Liver (tissue), 9 donors: ENCODE results near the gene ADK. TPM values are rescaled to one million over a fixed set of nuclear protein-coding genes. Genes with fewer than 3 reads are reported as not detected.
A peak's percentile ranks its signal among the peaks of the same experiment; 100 is the strongest.

ENCODE experiments used
- DNase-seq: peaks from one replicate; pipeline ENCODE4 v3.0.0-alpha.2; 2017; ENCODE audit warnings: low spot score
- H3K27ac ChIP-seq, 2 donors: one replicate each; pipeline ENCODE4 v1.7.0; 2013; ENCODE audit warnings: inconsistent platforms in 2 of 2, low read length in 2 of 2, control low read depth in 1 of 2, low read depth in 1 of 2, mild to moderate bottlenecking in 1 of 2
- H3K27me3 ChIP-seq, 4 donors: one replicate each; pipeline versions ENCODE4 v1.6.1 to v1.7.0; 2013; ENCODE audit warnings: low read length in 3 of 4, inconsistent platforms in 1 of 4, mild to moderate bottlenecking in 1 of 4, moderate library complexity in 1 of 4; ENCODE audit not compliant: control insufficient read depth in 4 of 4, insufficient read depth in 4 of 4
- H3K36me3 ChIP-seq, 4 donors: one replicate each; pipeline versions ENCODE4 v1.6.1 to v1.7.0; 2013; ENCODE audit warnings: low read length in 3 of 4, mild to moderate bottlenecking in 3 of 4, low read depth in 1 of 4, moderate library complexity in 1 of 4; ENCODE audit not compliant: control insufficient read depth in 4 of 4, insufficient read depth in 3 of 4
- H3K4me1 ChIP-seq, 4 donors: one replicate each; pipeline versions ENCODE4 v1.6.1 to v1.7.0; 2013; ENCODE audit warnings: low read length in 3 of 4, mild to moderate bottlenecking in 3 of 4, moderate library complexity in 1 of 4; ENCODE audit not compliant: control insufficient read depth in 4 of 4, insufficient read depth in 4 of 4
- H3K4me3 ChIP-seq, 3 donors: one replicate each; pipeline versions ENCODE4 v1.6.1 to v1.7.0; 2013; ENCODE audit warnings: low read length in 3 of 3, control low read depth in 1 of 3, low read depth in 1 of 3, mild to moderate bottlenecking in 1 of 3
- H3K9ac ChIP-seq, 2 donors: one replicate each; pipeline ENCODE4 v1.7.0; 2013; ENCODE audit warnings: low read length in 2 of 2, mild to moderate bottlenecking in 2 of 2, moderate library complexity in 2 of 2, control low read depth in 1 of 2, low read depth in 1 of 2
- H3K9me3 ChIP-seq, 4 donors: one replicate each; pipeline versions ENCODE4 v1.6.1 to v1.7.0; 2013; ENCODE audit warnings: low read length in 3 of 4; ENCODE audit not compliant: control insufficient read depth in 4 of 4
- ATF3 ChIP-seq: IDR thresholded peaks from 2 replicates; pipeline ENCODE4 v1.6.1; 2016; ENCODE audit warnings: antibody characterized with exemption
- GABPA ChIP-seq, 2 donors: IDR thresholded peaks in 1 of 2; conservative IDR thresholded peaks in 1 of 2; 2 replicates each; pipeline ENCODE4 v1.6.1; 2016; ENCODE audit warnings: antibody characterized with exemption in 2 of 2, mild to moderate bottlenecking in 1 of 2, moderate library complexity in 1 of 2
- HNF4A ChIP-seq, 2 donors: conservative IDR thresholded peaks; 2 replicates each; pipeline ENCODE4 v1.6.1; 2016; ENCODE audit warnings: antibody characterized with exemption in 2 of 2, mild to moderate bottlenecking in 2 of 2
- HNF4G ChIP-seq: IDR thresholded peaks from 2 replicates; pipeline ENCODE4 v1.6.1; 2016; ENCODE audit warnings: antibody characterized with exemption
- JUND ChIP-seq, 2 donors: IDR thresholded peaks; 2 replicates each; pipeline ENCODE4 v1.6.1; 2016; ENCODE audit warnings: antibody characterized with exemption in 2 of 2
- RAD21 ChIP-seq, 2 donors: IDR thresholded peaks; 2 replicates each; pipeline ENCODE4 v1.6.1; 2016; ENCODE audit warnings: antibody characterized with exemption in 2 of 2, mild to moderate bottlenecking in 2 of 2
- REST ChIP-seq: IDR thresholded peaks from 2 replicates; pipeline ENCODE4 v1.6.1; 2016; ENCODE audit warnings: antibody characterized with exemption, mild to moderate bottlenecking
- SP1 ChIP-seq: IDR thresholded peaks from 2 replicates; pipeline ENCODE4 v1.6.1; 2018; ENCODE audit warnings: antibody characterized with exemption, mild to moderate bottlenecking
- TAF1 ChIP-seq: conservative IDR thresholded peaks from 2 replicates; pipeline ENCODE4 v1.6.1; 2016; ENCODE audit warnings: antibody characterized with exemption, mild to moderate bottlenecking
- YY1 ChIP-seq: IDR thresholded peaks from 2 replicates; pipeline ENCODE4 v1.6.1; 2016; ENCODE audit warnings: antibody characterized with exemption, mild to moderate bottlenecking
- WGBS: extraction: QIAGEN DNeasy Blood & Tissue Kit; methylation state at CpG from one replicate; pipeline ENCODE4 v1.1.7; 2013; 5-methylcytosine and 5-hydroxymethylcytosine counted together
- polyA plus RNA-seq, 2 donors: library from polyadenylated mRNA; stranded (reverse) in 1 of 2; unstranded in 1 of 2; fragments of 200-250 nt in 1 of 2; fragments of >200 nt in 1 of 2; fragmentation: Nextera tagmentation in 1 of 2; extraction: Ambion mirVana in 1 of 2; gene quantifications; one replicate each; pipeline versions ENCODE4 v1.2.1 to v1.2.3, GENCODE V29; 2013 to 2015
- total RNA-seq, 2 donors: library from RNA; depleted of rRNA; stranded (reverse); fragments of >200 nt; gene quantifications; one replicate each; pipeline ENCODE4 v1.2.3, GENCODE V29; 2014
- donor health status: healthy.
- donor health status: healthy.
- donor health status: healthy.
- donor health status: healthy.
- donor health status: healthy.

Gene ADK
- total and polyA plus RNA-seq, 4 donors, result 18.0 to 110 (median 65.5) TPM

GRCh38 chr10:74434547-74434946 is 283.5 kb downstream of the ADK start:
- no peak overlapping the region for H3K27ac ChIP-seq
- no peak for DNase-seq
- H3K4me3 ChIP-seq, result no peak overlapping the region
- TF ChIP-seq HNF4G (no peak), TAF1 (no peak), REST (no peak), GABPA (IDR thresholded peaks at IDR 0.05 in 1 of 2, conservative IDR thresholded peaks at IDR 0.05 in 1 of 2) (no peak), YY1 (no peak), JUND (IDR thresholded peaks at IDR 0.05) (no peak), RAD21 (IDR thresholded peaks at IDR 0.05) (no peak)
- peaks cover 0 to 2% (median 0%) of the 10 kb centered on the region in 4 donors for H3K4me1 ChIP-seq
- no peaks in the 10 kb centered on the region for H3K27me3 ChIP-seq
- H3K36me3 ChIP-seq, result no peaks in the 10 kb centered on the region
- no peak overlapping the region for H3K9ac ChIP-seq
- no peaks in the 10 kb centered on the region for H3K9me3 ChIP-seq
- 99% methylated on average over 1 of the region's 1 CpG for WGBS

- Histone ChIP-seq H3K27me3 (no peaks in the 10 kb centered on the region), H3K4me1 (peaks cover 0 to 2% (median 0%) of the 10 kb centered on the region in 4 donors), H3K4me3 (no peak overlapping the region), H3K9ac (no peak overlapping the region), H3K9me3 (no peaks in the 10 kb centered on the region), H3K27ac (no peak overlapping the region), H3K36me3 (no peaks in the 10 kb centered on the region)
- 48% methylated on average over 3 of the region's 3 CpGs for WGBS
- no peak for DNase-seq
- TF ChIP-seq HNF4A (conservative IDR thresholded peaks at IDR 0.05), result peak; percentile 66 to 67
- no peak for TF ChIP-seq REST
- TF ChIP-seq ATF3, result no peak
- TF ChIP-seq SP1, result peak; percentile 7
These were observed 285.6 kb downstream of the ADK start for GRCh38 chr10:74436523-74437170.
